AG04449 (cell line): ENCODE measurements around the gene ADAMTS7.
"Not testable (repeated sequence)": the region's sequence is repeated elsewhere in the genome, so short reads cannot be mapped to it uniquely, and the experiment has no call there.

ENCODE experiments used
- CTCF ChIA-PET: fragments of 350-600 bp; formaldehyde crosslinking; extraction: SDS; loops from one replicate; lab custom pipeline; 2021; ENCODE audit warnings: antibody characterized with exemption; lab: Yijun Ruan, JAX
- POLR2A ChIA-PET: fragments of 400-600, 350-600 bp; formaldehyde crosslinking; extraction: SDS; loops from one replicate; lab custom pipeline; 2020; ENCODE audit warnings: antibody characterized with exemption, inconsistent platforms; lab: Yijun Ruan, JAX
- DNase-seq: peaks from one replicate; pipeline ENCODE4 v3.0.0-alpha.2; 2010; ENCODE audit warnings: low read depth, low spot score
- H3K4me3 ChIP-seq: 2 replicates; pipeline ENCODE4 v1.5.1; 2011; ENCODE audit warnings: low read depth, mild to moderate bottlenecking, control low read depth, low read length
- TF ChIP-seq, protein P1 (sequence below): IDR thresholded peaks from one replicate; pipeline ENCODE4 v1.5.1; 2011; ENCODE audit warnings: mild to moderate bottlenecking, moderate library complexity, low read length, control low read depth, inconsistent platforms; ENCODE audit not compliant: insufficient read depth; ENCODE audit errors: missing control alignments

Gene ADAMTS7

DNA sequence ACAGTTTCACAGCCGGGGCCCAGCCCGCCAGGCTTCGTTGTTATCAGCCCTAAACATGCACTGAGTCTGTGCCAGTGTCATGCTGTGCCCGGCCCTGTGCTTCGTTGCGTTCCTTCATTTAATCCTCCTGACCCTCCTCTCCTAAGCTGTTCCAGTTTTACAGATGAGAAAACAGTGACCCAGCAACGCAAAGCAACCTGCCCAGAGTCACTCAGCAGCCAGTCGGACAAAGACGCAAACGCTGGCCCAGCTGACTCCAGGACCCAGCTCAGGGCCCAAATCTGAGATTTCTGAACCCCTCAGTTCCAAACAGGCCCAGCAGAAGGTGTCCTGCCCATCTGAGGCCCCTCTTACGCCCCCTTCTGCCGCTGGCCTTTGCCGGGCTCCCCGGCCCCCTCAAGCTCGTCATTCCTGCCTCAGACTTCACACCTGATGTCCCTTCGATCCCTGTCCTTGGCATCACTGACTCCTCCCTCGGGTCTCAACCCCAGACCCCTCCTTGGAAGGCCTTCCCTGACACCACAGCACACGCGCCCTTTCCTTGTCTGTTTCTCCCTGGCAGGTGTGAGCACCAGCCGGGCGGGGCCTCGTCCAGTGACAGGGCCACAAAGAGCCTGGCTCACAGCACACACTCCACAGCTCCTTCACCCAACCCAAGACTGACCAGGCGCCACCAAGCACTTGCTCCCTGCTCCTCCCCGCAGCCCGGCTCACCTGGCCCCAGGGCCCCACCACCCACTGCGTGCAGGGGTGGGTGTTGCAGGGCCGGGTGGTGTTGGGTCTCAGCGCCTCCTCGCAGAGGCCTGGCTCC, 48.1 kb downstream of the ADAMTS7 start:
- no peak for DNase-seq
- POLR2A ChIA-PET, result no interaction called here
- H3K4me3 ChIP-seq, result no peak overlapping the region
- TF ChIP-seq, protein P1, sequence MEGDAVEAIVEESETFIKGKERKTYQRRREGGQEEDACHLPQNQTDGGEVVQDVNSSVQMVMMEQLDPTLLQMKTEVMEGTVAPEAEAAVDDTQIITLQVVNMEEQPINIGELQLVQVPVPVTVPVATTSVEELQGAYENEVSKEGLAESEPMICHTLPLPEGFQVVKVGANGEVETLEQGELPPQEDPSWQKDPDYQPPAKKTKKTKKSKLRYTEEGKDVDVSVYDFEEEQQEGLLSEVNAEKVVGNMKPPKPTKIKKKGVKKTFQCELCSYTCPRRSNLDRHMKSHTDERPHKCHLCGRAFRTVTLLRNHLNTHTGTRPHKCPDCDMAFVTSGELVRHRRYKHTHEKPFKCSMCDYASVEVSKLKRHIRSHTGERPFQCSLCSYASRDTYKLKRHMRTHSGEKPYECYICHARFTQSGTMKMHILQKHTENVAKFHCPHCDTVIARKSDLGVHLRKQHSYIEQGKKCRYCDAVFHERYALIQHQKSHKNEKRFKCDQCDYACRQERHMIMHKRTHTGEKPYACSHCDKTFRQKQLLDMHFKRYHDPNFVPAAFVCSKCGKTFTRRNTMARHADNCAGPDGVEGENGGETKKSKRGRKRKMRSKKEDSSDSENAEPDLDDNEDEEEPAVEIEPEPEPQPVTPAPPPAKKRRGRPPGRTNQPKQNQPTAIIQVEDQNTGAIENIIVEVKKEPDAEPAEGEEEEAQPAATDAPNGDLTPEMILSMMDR, result no peak
- CTCF ChIA-PET, result no interaction called here

GRCh38 chr15:78762386-78762961, 48.8 kb downstream of the ADAMTS7 start:
- CTCF ChIA-PET, result interaction anchor here (0.9 kb wide), 1 partner anchor 11 kb away, joined by 3 read pairs; no protein-coding TSS in a partner anchor
- POLR2A ChIA-PET, H3K4me3 ChIP-seq, DNase-seq: not testable (repeated sequence)

GRCh38 chr15:78761891-78762385, 49.3 kb downstream of the ADAMTS7 start:
- H3K4me3 ChIP-seq, result no peak overlapping the region
- CTCF ChIA-PET, result interaction anchor here (0.9 kb wide), 1 partner anchor 11 kb away, joined by 3 read pairs; no protein-coding TSS in a partner anchor
- POLR2A ChIA-PET, result no interaction called here
- DNase-seq, result no peak
- TF ChIP-seq, protein P1, result no peak

DNA sequence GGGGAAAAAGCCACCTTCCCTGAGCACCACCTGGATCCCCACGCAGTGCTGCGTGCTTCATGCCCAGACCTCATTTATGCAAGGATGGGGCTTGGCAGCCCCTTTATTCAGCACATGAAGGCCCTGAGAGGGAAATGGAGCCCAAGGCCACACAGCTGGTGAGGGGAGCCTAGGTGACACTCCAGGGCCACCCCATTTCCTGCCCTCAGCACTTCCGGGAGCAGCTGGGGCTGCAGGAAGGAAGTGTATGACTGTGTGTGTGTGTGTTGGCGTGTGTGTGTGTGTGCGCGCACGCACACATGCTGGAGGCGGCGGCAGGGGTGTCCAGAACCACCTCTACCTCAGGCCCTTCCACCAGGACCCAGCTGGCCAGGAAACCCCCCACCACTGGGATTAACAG, 49.8 kb downstream of the ADAMTS7 start:
- CTCF ChIA-PET, result interaction anchor here (0.9 kb wide), 1 partner anchor 10 kb away, joined by 3 read pairs; no protein-coding TSS in a partner anchor
- DNase-seq, POLR2A ChIA-PET, H3K4me3 ChIP-seq: not testable (repeated sequence)

GRCh38 chr15:78761020-78761419, 50.2 kb downstream of the ADAMTS7 start:
- TF ChIP-seq, protein P1, result no peak
- no peak for DNase-seq
- no peak overlapping the region for H3K4me3 ChIP-seq
- ChIA-PET CTCF (no interaction called here), POLR2A (no interaction called here)

DNA sequence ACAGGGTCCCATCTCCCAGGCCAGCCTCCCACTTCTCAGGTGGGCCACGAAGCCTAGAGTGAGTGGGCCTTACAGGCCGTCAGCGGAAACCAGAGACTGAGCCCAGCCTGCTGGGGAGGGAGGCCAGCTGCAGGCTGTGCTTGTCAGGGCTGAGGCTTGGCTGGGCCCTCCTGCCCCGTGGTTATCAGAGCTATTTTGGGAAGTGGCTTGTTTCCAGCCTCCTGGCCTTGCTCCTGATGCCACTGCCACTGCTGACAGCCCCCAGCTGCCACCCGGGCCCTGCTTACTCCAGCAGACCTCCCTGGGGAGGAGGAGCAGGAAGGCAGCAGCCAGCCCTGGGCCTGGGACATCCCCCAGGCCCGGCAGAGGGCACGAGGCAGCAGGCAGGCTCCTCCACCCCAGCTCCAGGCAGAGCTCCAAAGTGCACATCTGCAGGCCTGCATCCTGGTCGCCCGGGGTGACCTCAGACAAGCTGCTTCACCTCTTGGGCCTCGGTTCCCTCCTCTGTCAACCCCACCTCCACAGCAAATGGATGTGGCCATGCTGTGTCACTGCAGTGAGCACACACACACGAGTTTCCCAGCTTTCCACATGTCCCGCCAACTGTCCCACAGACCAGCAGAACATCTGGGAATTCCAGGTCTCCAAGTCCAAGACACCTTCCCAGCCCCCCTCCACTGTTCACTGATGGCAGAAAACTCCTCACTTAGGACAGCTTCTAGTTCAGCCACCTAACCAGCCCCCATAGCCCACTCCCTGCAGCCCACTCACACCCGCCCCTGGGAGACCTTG, 51.0 kb downstream of the ADAMTS7 start:
- H3K4me3 ChIP-seq, POLR2A ChIA-PET, DNase-seq, CTCF ChIA-PET: not testable (repeated sequence)

GRCh38 chr15:78759361-78759998, 51.8 kb downstream of the ADAMTS7 start:
- CTCF ChIA-PET, DNase-seq, POLR2A ChIA-PET, H3K4me3 ChIP-seq: not testable (repeated sequence)

DNA sequence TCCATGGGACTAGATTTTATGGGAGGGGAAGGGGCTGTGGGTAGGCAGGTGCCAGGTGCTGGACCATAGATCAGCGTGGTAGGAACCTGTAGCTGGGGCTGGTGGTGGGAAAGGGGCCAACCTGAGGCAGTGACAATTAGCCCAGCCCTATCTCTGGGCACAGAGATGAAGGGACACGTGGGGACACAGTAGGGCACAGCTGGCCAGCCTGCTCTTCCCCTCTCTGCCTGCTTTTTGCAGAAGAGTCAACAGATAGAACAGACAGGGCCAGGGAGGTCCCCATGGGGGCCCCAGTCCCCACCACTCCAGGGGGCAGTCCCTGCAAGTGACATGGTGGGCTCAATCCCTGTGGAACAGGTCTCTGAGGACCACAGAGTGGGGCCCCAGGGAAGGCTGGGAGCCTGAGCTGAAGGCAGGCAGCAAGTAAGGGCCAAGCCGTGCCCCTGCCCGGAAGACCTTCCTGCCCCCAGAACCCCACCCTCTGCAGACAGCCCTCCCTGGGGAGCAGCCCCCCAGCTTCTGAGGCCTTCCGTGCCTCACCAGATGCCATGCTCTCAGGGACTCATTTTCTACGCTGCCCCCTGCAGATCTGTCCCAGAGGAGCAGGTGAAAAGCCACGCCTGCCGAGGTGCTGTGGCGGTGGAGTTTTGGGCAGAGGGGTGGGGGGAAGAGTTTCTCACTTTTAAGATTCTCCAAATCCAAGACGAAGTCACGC, 52.6 kb downstream of the ADAMTS7 start:
- CTCF ChIA-PET, result interaction anchor here (1.2 kb wide), 1 partner anchor 119 kb away, joined by 3 read pairs; no protein-coding TSS in a partner anchor
- H3K4me3 ChIP-seq, POLR2A ChIA-PET, DNase-seq: not testable (repeated sequence)

DNA sequence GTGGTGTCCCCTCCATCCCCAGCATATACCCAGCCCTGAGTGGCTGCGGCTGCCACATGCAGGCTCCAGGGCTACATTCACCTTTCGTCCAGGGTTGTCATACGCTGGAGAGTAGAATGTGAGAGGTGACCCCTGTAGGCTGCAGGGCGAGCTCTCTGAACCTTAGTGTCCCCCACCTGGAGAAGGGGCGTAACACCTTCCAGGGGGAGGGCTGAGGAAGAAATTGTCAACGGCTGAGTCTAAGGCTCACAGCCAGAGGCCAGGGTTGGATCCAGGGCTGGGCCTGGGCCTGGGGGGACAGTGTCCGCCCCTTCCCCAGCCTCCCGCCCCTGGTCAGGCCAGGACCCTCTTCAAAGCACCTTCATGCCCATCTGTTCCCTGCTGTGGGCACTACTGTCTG, 53.2 kb downstream of the ADAMTS7 start:
- H3K4me3 ChIP-seq, DNase-seq, POLR2A ChIA-PET: not testable (repeated sequence)
- CTCF ChIA-PET, result interaction anchor here (1.2 kb wide), 1 partner anchor 118 kb away, joined by 3 read pairs; no protein-coding TSS in a partner anchor
